ENCODE results near the gene RNPS1. TPM values are rescaled to one million over a fixed set of nuclear protein-coding genes. Genes with fewer than 3 reads are reported as not detected.

Gene RNPS1
- total and polyA plus RNA-seq, 5 experiments from 2014 or later = 162 to 289 (median 197) TPM

GRCh38 chr16:2210386-2211365, 57.2 kb downstream of the RNPS1 start, which contains the start of gene BRICD5:
BRICD5 (minus strand) TSS chr16:2210863; CDS start chr16:2210833, 30 bp downstream.
- H3K4me1 Mint-ChIP-seq = peaks cover 10 to 39% (median 33%) of the 10 kb centered on the region in 4 donors
- peak within 1 kb of the TSS in 3 of 10 donors; percentile 20 to 60 (median 46) for H3K4me3 Mint-ChIP-seq
- DNase-seq (no peak), ATAC-seq (no peak)
- no peaks in the 10 kb centered on the region for H3K27me3 Mint-ChIP-seq
- no peaks in the 10 kb centered on the region for H3K9me3 Mint-ChIP-seq
- POLR2A ChIA-PET = interaction anchor here (0.7 kb wide), 1 partner anchor 10 kb away, joined by 3 read pairs; no protein-coding TSS in a partner anchor
- peaks cover 0 to 23% (median 8%) of the 10 kb centered on the region in 3 donors for H3K36me3 Mint-ChIP-seq
- peak within 1 kb of the TSS in 3 of 10 donors; percentile 24 to 70 (median 54) for H3K27ac Mint-ChIP-seq

- no peak overlapping the region for H3K27ac Mint-ChIP-seq
- H3K4me3 Mint-ChIP-seq = no peak overlapping the region
- H3K9me3 Mint-ChIP-seq = no peaks in the 10 kb centered on the region
- ATAC-seq (no peak), DNase-seq (no peak)
- H3K27me3 Mint-ChIP-seq = no peaks in the 10 kb centered on the region
- POLR2A ChIA-PET = no interaction called here
- peaks cover 0 to 23% (median 8%) of the 10 kb centered on the region in 3 donors for H3K36me3 Mint-ChIP-seq
- peaks cover 10 to 38% (median 32%) of the 10 kb centered on the region in 4 donors for H3K4me1 Mint-ChIP-seq
Measured at GRCh38 chr16:2210009-2210332, 58.0 kb downstream of the RNPS1 start.

GRCh38 chr16:2209258-2210008, 58.5 kb downstream of the RNPS1 start:
- Mint-ChIP-seq H3K27ac (no peak overlapping the region), H3K27me3 (no peaks in the 10 kb centered on the region), H3K9me3 (no peaks in the 10 kb centered on the region), H3K4me3 (no peak overlapping the region), H3K36me3 (peaks cover 0 to 23% (median 8%) of the 10 kb centered on the region in 3 donors), H3K4me1 (peaks cover 13 to 41% (median 36%) of the 10 kb centered on the region in 4 donors)
- POLR2A ChIA-PET = interaction anchor here (1.4 kb wide), 1 partner anchor 55 kb away, joined by 5 read pairs; no protein-coding TSS in a partner anchor
- no peak for ATAC-seq
- no peak for DNase-seq

- Mint-ChIP-seq H3K4me1 (peaks cover 15 to 42% (median 38%) of the 10 kb centered on the region in 4 donors), H3K4me3 (peak overlapping the region in 1 of 10 donors; percentile 24), H3K9me3 (no peaks in the 10 kb centered on the region), H3K27ac (no peak overlapping the region), H3K27me3 (no peaks in the 10 kb centered on the region), H3K36me3 (peaks cover 0 to 23% (median 8%) of the 10 kb centered on the region in 3 donors)
- POLR2A ChIA-PET = interaction anchor here (1.4 kb wide), 2 partner anchors 14 to 54 kb away, joined by 4 to 5 read pairs; partner anchors contain the start of gene E4F1
- DNase-seq (no peak), ATAC-seq (no peak)
Measured at GRCh38 chr16:2208772-2209171, 59.2 kb downstream of the RNPS1 start.

GRCh38 chr16:2208308-2208707, 59.6 kb downstream of the RNPS1 start:
- H3K4me1 Mint-ChIP-seq = peaks cover 14 to 40% (median 34%) of the 10 kb centered on the region in 4 donors
- no peaks in the 10 kb centered on the region for H3K27me3 Mint-ChIP-seq
- peak overlapping the region in 1 of 10 donors; percentile 24 for H3K4me3 Mint-ChIP-seq
- H3K36me3 Mint-ChIP-seq = peaks cover 0 to 23% (median 8%) of the 10 kb centered on the region in 3 donors
- no peak for ATAC-seq
- no peaks in the 10 kb centered on the region for H3K9me3 Mint-ChIP-seq
- DNase-seq = no peak
- no peak overlapping the region for H3K27ac Mint-ChIP-seq
- POLR2A ChIA-PET = interaction anchor here (1.4 kb wide), 2 partner anchors 15 to 54 kb away, joined by 4 to 5 read pairs; partner anchors contain the start of gene E4F1

GRCh38 chr16:2207872-2208271, 60.1 kb downstream of the RNPS1 start:
- no peaks in the 10 kb centered on the region for H3K9me3 Mint-ChIP-seq

GRCh38 chr16:2206780-2207433, 61.0 kb downstream of the RNPS1 start:
- no peak for ATAC-seq
- H3K36me3 Mint-ChIP-seq = peaks cover 0 to 23% (median 8%) of the 10 kb centered on the region in 3 donors
- peaks cover 11 to 28% (median 25%) of the 10 kb centered on the region in 4 donors for H3K4me1 Mint-ChIP-seq
- no peak for DNase-seq
- peak overlapping the region in 4 of 10 donors; percentile 40 to 90 (median 71) for H3K27ac Mint-ChIP-seq
- no peaks in the 10 kb centered on the region for H3K27me3 Mint-ChIP-seq
- POLR2A ChIA-PET = interaction anchor here (0.5 to 5.3 kb wide), 10 partner anchors 8 to 314 kb away, joined by 3 to 58 read pairs (median 7); partner anchors contain the start of genes AMDHD2, E4F1, ECI1 and PGP
- peak overlapping the region in 9 of 10 donors; percentile 24 to 88 (median 74) for H3K4me3 Mint-ChIP-seq
- no peaks in the 10 kb centered on the region for H3K9me3 Mint-ChIP-seq

More at GRCh38 chr16:2207872-2208271, 60.1 kb downstream of the RNPS1 start:
- H3K4me3 Mint-ChIP-seq = peak overlapping the region in 8 of 10 donors; percentile 7 to 70 (median 56)
- ATAC-seq (no peak), DNase-seq (no peak)
- no peaks in the 10 kb centered on the region for H3K27me3 Mint-ChIP-seq
- POLR2A ChIA-PET = interaction anchor here (1.4 kb wide), 1 partner anchor 15 kb away, joined by 4 read pairs; the partner anchor contains the start of gene E4F1
- peaks cover 13 to 35% (median 31%) of the 10 kb centered on the region in 4 donors for H3K4me1 Mint-ChIP-seq
- H3K36me3 Mint-ChIP-seq = peaks cover 0 to 23% (median 8%) of the 10 kb centered on the region in 3 donors
- H3K27ac Mint-ChIP-seq = peak overlapping the region in 5 of 10 donors; percentile 14 to 86 (median 58)

GRCh38 chr16:2206420-2206779, 61.5 kb downstream of the RNPS1 start:
- ATAC-seq (no peak), DNase-seq (no peak)
- Mint-ChIP-seq H3K4me1 (peaks cover 11 to 28% (median 25%) of the 10 kb centered on the region in 4 donors), H3K36me3 (peaks cover 0 to 23% (median 8%) of the 10 kb centered on the region in 3 donors), H3K4me3 (peak overlapping the region; percentile 66 to 88 (median 75)), H3K9me3 (no peaks in the 10 kb centered on the region), H3K27ac (peak overlapping the region in 6 of 10 donors; percentile 62 to 90 (median 74)), H3K27me3 (no peaks in the 10 kb centered on the region)
- POLR2A ChIA-PET = interaction anchor here (0.5 to 5.3 kb wide), 9 partner anchors 9 to 314 kb away, joined by 3 to 58 read pairs (median 8); partner anchors contain the start of genes AMDHD2, E4F1, ECI1 and PGP

GRCh38 chr16:2205967-2206313, 62.0 kb downstream of the RNPS1 start:
- Mint-ChIP-seq H3K36me3 (peaks cover 0 to 23% (median 8%) of the 10 kb centered on the region in 3 donors), H3K9me3 (no peaks in the 10 kb centered on the region), H3K4me3 (peak overlapping the region; percentile 66 to 88 (median 75)), H3K27me3 (no peaks in the 10 kb centered on the region), H3K27ac (peak overlapping the region in 9 of 10 donors; percentile 70 to 95 (median 87)), H3K4me1 (peaks cover 11 to 28% (median 25%) of the 10 kb centered on the region in 4 donors)
- ATAC-seq (peak in 1 of 2 donors; percentile 15), DNase-seq (no peak)
- POLR2A ChIA-PET = interaction anchor here (0.6 to 5.3 kb wide), 18 partner anchors 9 to 315 kb away, joined by 3 to 58 read pairs (median 4); partner anchors contain the start of genes AMDHD2, CASKIN1, E4F1 and ECI1

- Mint-ChIP-seq H3K36me3 (peaks cover 0 to 22% (median 8%) of the 10 kb centered on the region in 3 donors), H3K9me3 (no peaks in the 10 kb centered on the region), H3K27me3 (peaks cover 0 to 1% (median 0%) of the 10 kb centered on the region in 5 donors), H3K27ac (peak within 1 kb of the TSS; percentile 84 to 95 (median 92)), H3K4me3 (peak within 1 kb of the TSS; percentile 75 to 90 (median 86)), H3K4me1 (peaks cover 11 to 28% (median 25%) of the 10 kb centered on the region in 4 donors)
- peak; percentile 84 to 86 for ATAC-seq
- DNase-seq = peak; percentile 86 to 99 (median 94)
- POLR2A ChIA-PET = interaction anchor here (0.6 to 5.3 kb wide), 19 partner anchors 10 to 476 kb away, joined by 3 to 58 read pairs (median 4); partner anchors contain the start of genes AMDHD2, CASKIN1, E4F1 and ECI1
Measured at GRCh38 chr16:2205104-2205966, 62.6 kb downstream of the RNPS1 start, which contains the start of gene MLST8. MLST8 (plus strand) TSS chr16:2205454; CDS start chr16:2206086, 632 bp downstream.
